ENCODE data around the gene GCLM. TPM values are rescaled to one million over a fixed set of nuclear protein-coding genes. Genes with fewer than 3 reads are reported as not detected.
A peak's percentile ranks its signal among the peaks of the same experiment; 100 is the strongest.

GCLM gene
- total and polyA plus RNA-seq, 9 of the 15 experiments (the other 6 are each of a cell fraction or from before 2014, with no cell fraction given) = 9.3 to 71.6 (median 24.5) TPM

DNA sequence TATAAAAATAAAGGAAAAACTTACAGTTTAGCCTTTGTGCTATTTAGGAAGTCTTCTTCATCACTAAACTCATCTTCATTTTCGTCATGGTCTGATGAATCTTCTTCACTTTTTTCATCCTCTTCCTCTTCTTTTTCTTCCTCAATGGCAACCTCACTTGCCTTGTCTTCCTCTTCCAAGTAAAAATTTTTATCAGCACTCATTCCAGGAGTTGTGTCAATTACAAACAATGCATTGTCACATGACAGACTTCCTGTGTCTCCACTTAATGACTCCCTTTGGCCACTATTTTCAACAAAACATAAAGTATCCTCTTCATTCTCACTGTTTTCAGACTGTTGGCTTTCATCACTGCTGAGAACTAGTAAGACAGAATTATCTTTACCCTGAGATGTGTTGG is 33.0 kb downstream of the GCLM start (continued):
- TF ChIP-seq ZBTB11 (CRISPR knock-in tag; IDR thresholded peaks at IDR 0.05) (0 out of 6 replicates have a peak, but pooled peaks of 1 of the 3 experiments have one; percentile 23), TOE1 (IDR thresholded peaks at IDR 0.05; ENCODE audit: borderline replicate concordance) (0 out of 2 replicates have a peak, but pooled peaks have one; percentile 37), TOE1 (CRISPR knock-in tag; IDR thresholded peaks at IDR 0.05; ENCODE audit: borderline replicate concordance, low read depth) (no peak), BHLHE40 (IDR thresholded peaks at IDR 0.05; ENCODE audit: low read length) (no peak), BRF1 (IDR thresholded peaks at IDR 0.05; ENCODE audit: borderline replicate concordance, extremely low read depth, insufficient read length) (no peak), POLR2B (IDR thresholded peaks at IDR 0.05; ENCODE audit: low read depth, partially characterized antibody) (peak; percentile 27)

Measured in K562 (cell line).